GM19467 (cell line): ENCODE data around the gene KCTD15.

ENCODE experiments used
- ATAC-seq: cut with Tn5 transposase; IDR thresholded peaks from one replicate; pipeline ENCODE4 v1.9.1; 2021; ENCODE audit warnings: mild to moderate bottlenecking, moderate library complexity; ENCODE audit not compliant: unreplicated experiment

Gene KCTD15

GRCh38 chr19:33795370-33796163 is 1.1 kb upstream of the KCTD15 start:
- ATAC-seq, result no peak

GRCh38 chr19:33797802-33798671 is 1.4 kb downstream of the KCTD15 start:
- no peak for ATAC-seq

GRCh38 chr19:33798681-33799111 is 2.0 kb downstream of the KCTD15 start:
- no peak for ATAC-seq

- no peak for ATAC-seq
Observed at GRCh38 chr19:33799476-33799875, 2.8 kb downstream of the KCTD15 start.

- no peak for ATAC-seq
Observed at GRCh38 chr19:33800012-33800680, 3.5 kb downstream of the KCTD15 start.

- no peak for ATAC-seq
Observed at GRCh38 chr19:33801411-33801810, 4.7 kb downstream of the KCTD15 start.

- ATAC-seq, result no peak
Observed at GRCh38 chr19:33802001-33802400, 5.3 kb downstream of the KCTD15 start.

GRCh38 chr19:33802801-33803200 is 6.1 kb downstream of the KCTD15 start:
- ATAC-seq, result no peak

GRCh38 chr19:33803383-33803782 is 6.7 kb downstream of the KCTD15 start:
- ATAC-seq, result no peak

GRCh38 chr19:33804021-33804799 is 7.5 kb downstream of the KCTD15 start:
- ATAC-seq, result no peak

- ATAC-seq, result no peak
Observed at GRCh38 chr19:33805313-33805712, 8.6 kb downstream of the KCTD15 start.

- ATAC-seq, result no peak
Observed at GRCh38 chr19:33805840-33806433, 9.3 kb downstream of the KCTD15 start.

- ATAC-seq, result no peak
Observed at GRCh38 chr19:33806434-33806881, 9.8 kb downstream of the KCTD15 start.

- no peak for ATAC-seq
Observed at GRCh38 chr19:33808399-33808798, 11.7 kb downstream of the KCTD15 start.

- ATAC-seq, result no peak
Observed at GRCh38 chr19:33809960-33810359, 13.3 kb downstream of the KCTD15 start.

- no peak for ATAC-seq
Observed at GRCh38 chr19:33810821-33811220, 14.2 kb downstream of the KCTD15 start.

- ATAC-seq, result no peak
Observed at GRCh38 chr19:33811246-33811645, 14.6 kb downstream of the KCTD15 start.

- ATAC-seq, result no peak
Observed at GRCh38 chr19:33811736-33812387, 15.2 kb downstream of the KCTD15 start.
